ENCODE measurements around the gene KCTD16.

- TF ChIP-seq YY1 (tag by site-specific recombination; IDR thresholded peaks at IDR 0.05) (no peak), ZIC2 (tag by site-specific recombination; IDR thresholded peaks at IDR 0.05) (no peak), ZNF596 (tag by site-specific recombination; IDR thresholded peaks at IDR 0.05) (no peak), CTCF (tag by site-specific recombination; IDR thresholded peaks at IDR 0.05) (no peak), ZNF121 (tag by site-specific recombination; IDR thresholded peaks at IDR 0.05) (no peak), REST (tag by site-specific recombination; IDR thresholded peaks at IDR 0.05) (no peak), SP2 (tag by site-specific recombination; IDR thresholded peaks at IDR 0.05) (no peak), PRDM1 (tag by site-specific recombination; IDR thresholded peaks at IDR 0.05) (no peak), ZNF302 (tag by site-specific recombination; IDR thresholded peaks at IDR 0.05; ENCODE audit: low read depth) (no peak)
Measured at GRCh38 chr5:144504929-144505577, 334.4 kb downstream of the KCTD16 start.
